GM15510 (cell line): ENCODE data around the gene KDM4B.

Source experiments
- POLR2A ChIP-seq: IDR thresholded peaks from 3 replicates; pipeline ENCODE4 v1.6.1; 2011; ENCODE audit warnings: borderline replicate concordance; ENCODE audit not compliant: insufficient read length; ENCODE audit errors: extremely low read depth

KDM4B gene

DNA sequence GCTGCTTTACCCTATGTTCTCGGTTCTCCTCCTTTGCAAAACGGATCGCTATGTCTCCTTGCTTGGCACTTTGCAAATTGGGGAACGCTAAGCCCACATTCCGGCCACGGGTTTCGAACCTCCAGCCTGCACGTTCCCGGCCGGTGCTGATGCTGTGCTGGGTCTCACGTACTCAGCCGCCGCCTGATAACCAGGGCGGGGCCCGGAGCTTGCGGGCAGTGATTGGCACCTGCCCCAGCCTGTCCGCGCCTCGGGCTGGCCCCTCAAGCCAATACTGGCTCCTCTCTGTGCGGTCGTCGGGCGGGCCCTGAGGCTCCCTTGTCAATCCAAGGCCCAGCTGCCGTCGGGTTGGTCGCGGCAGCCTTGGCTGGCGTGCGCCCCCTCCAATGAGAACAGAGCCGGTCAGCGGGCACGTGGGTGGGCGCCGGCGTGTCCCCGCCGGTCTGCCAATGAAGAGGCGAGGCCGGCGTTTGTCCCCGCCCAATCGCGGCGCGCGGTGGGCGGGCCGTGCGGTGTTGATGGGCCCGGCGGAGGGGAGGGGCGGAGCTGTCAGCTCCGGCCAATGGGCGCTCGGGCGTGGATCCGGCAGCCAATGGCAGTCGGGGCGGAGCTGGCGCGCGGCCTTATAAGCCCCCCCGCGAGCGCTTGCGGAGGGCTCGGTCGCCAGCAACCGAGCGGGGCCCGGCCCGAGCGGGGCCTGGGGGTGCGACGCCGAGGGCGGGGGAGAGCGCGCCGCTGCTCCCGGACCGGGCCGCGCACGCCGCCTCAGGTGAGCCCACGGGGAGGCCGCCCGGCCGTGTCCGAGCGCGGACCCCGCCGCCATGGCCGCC, at the start of gene KDM4B:
KDM4B (plus strand) TSS at position 652 of the 830 bp plus-strand sequence. CDS start 63,778 bp downstream, outside the sequence.
- peak; percentile 98 for TF ChIP-seq POLR2A

DNA sequence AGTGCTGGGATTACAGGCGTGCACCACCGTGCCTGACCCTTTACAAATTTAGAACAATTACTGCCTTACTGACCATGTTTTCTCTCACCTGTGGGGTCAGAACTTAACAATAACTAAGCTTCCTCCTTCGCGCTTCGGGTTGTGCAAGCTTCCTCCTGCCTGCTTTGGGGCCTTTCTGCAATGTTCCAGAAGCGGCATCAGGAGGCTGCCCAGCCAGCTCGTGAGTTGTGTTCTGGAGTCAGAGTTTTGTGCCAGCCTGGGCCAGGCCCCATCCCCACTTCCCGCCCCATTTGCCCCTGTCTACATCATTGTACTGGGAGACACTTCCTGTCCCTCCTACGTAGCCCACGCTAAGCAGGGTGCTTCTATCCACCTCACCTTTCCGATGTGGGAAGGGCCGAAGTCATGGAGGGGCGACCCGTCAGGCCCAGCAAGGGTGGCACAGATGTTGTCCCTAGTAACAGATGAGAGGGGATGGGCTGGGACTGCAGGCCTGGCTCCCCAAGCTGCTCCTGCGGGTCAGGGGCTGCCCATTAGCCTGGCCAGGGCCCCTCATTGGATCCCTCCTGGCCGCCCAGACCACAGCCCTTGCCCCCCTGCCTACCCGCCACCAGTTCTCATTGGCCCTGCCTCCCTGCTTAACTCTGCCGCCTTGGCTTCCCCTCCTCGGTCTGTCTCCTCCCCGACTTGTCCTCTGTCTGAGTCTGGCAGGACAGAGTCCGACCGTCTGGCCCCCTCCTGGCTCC, 46.2 kb upstream of the KDM4B start:
- no peak for TF ChIP-seq POLR2A

DNA sequence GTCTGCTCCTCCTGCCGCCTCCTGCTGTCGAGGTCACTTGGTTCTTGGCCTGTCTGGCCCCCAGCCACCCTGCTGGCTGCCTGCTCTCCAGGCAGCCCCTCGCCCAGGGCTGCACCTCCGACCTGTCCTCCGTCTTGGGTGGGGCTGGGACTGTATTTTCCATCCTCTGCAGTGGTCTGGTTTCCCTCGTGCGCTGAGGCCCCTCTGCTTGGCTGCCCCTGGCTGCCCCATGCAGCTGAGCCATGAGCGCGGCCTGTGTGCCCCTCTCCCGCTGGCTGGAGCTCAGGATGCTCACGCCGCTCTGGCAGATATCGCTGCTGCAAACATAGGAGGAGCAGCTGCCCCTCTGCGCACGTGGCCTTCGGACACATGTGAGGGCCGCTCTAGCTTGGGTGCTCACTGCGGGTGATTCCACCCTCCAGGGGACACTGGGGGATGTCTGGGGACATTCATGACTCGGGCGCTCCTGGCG, 45.6 kb upstream of the KDM4B start:
- no peak for TF ChIP-seq POLR2A

DNA sequence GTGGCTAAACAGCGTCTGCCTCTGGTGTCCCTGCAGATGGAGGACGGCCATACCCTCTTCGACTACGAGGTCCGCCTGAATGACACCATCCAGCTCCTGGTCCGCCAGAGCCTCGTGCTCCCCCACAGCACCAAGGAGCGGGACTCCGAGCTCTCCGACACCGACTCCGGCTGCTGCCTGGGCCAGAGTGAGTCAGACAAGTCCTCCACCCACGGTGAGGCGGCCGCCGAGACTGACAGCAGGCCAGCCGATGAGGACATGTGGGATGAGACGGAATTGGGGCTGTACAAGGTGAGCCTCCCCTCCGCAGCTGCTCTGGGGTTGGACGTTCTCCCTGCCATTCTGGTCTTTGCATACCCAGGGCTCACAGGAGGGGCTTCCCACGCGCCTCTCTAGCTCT, 39.7 kb upstream of the KDM4B start:
- TF ChIP-seq POLR2A, result no peak

DNA sequence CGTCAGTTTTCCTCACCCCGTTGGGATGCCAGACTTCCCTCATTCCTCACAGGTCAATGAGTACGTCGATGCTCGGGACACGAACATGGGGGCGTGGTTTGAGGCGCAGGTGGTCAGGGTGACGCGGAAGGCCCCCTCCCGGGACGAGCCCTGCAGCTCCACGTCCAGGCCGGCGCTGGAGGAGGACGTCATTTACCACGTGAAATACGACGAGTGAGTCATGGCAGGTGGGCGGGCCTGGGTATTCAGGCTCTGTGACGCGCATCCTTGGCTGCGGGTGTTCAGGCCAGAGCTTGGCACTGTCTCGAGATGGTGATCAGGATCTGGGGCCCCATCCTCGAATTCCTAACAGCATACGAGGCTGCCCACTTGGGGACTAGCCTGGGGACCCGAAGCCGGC, 38.2 kb upstream of the KDM4B start:
- no peak for TF ChIP-seq POLR2A

DNA sequence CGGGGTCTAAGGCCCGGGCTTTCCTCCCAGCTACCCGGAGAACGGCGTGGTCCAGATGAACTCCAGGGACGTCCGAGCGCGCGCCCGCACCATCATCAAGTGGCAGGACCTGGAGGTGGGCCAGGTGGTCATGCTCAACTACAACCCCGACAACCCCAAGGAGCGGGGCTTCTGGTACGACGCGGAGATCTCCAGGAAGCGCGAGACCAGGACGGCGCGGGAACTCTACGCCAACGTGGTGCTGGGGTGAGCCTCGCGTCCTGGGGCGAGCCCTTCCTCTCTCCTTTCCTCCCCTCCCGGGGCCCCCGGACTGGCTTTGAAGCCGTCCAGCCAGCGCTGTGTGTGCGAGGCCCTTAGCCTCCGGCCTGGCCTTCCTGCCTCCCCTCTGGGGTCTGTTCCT, 36.2 kb upstream of the KDM4B start:
- TF ChIP-seq POLR2A, result no peak

DNA sequence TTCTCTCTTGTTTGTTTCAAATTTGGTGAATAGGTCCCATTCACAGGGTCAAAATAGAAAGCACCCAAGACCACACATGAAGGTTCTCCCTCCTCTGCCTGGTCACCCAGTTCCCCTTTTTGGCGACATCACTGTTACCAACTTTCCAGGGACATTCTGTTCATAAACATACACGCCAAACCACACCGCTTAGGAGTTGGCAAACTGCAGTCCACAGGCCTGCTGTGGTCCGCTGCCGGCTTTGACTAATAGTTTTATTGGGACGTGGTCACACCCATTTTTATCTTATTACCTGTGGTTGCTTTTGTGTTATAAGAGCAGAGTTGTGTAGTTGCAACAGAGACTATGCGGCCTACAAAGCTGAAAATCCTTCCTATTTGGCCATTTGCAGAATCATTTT, 35.4 kb upstream of the KDM4B start:
- TF ChIP-seq POLR2A, result no peak

DNA sequence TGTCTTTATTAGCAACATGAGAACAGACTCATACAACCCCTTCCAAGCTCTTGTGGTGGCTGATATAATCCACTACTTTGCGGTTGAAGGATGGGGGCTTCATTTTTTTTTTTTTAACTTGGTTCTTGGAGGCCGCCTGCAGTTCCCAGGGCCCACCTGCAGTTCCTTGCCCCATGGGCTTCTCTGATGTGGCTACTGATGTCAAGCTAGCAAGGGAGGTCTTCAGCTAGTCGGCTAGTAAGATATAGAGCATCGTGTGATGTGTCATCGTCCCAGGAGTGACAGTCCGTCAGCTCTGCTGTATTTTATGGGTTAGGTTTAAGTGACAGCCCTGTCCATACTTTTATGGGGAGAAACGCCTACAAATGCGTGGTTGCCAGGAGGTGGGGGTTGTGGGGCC, 33.5 kb upstream of the KDM4B start:
- TF ChIP-seq POLR2A, result no peak

DNA sequence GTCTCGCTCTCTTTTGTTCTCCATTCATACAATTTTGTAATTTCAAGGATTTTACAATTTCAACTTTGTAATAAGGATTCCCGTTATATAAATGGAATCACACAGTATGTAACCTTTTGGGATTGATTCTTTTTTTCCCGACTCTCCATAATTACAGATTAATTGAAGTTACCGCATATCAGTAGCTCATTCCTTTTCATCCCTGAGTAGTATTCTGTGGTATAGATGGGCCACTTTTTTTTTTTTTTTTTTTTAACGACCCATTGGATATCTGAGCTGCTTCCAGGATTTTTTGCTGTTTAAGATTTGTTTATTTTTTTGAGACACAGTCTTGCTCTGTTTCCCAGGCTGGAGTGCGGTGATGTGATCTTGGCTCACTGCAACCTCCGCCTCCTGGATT, 31.9 kb upstream of the KDM4B start:
- no peak for TF ChIP-seq POLR2A

DNA sequence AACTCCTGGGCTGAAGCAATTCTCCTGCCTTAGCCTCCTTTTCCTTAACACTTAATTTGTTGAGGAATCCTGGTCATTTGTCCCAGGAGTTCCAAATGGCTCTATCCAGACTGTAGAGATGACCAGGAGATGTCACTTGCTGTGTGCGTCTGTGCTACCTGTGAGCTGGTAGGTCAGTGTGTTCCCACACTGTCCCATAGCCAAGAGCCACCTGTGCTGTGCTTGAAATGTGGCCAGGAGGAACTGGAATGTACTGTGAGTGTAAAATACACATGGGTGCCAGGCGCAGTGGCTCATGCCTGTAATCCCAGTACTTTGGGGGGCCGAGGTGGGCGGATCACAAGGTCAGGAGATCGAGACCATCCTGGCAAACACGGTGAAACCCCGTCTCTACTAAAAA, 29.4 kb upstream of the KDM4B start:
- no peak for TF ChIP-seq POLR2A

DNA sequence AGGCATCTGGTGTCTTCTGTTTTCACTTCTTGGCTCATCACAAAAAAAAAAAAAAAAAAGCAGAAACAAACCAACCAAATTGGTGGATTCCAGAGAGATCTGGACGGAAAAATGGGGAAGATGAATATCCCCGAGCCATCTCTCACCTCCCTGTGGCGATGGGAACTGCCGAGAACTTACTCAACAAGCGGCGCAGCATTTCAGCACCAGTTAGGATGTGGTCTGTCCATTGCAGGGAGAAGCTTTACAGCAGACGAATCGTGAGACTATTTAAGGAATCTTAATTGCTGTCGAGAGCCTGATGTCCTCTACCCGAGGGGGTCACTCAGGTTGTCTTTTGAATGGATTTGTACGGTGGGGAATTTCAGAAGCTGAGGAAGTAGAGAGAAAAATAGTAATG, 17.3 kb upstream of the KDM4B start:
- no peak for TF ChIP-seq POLR2A

DNA sequence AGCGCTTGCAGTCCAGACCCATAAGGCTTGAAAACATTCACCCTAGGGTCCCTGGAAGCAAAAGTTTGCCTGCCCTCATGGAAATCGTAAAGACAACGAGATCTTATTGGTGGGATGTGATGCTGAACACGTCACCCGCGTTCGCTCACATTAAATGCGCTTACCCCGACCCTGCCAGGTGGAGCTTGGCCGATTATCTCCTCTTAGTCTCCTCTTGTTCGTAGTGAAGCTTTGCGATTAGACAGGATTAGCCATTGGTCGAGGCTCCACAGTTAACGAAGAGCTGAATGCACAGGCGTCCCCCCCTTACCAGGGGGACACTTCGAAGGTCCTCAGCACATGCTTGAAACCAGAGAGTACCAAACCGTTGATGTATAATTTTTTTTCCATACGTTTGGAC, 16.0 kb upstream of the KDM4B start:
- no peak for TF ChIP-seq POLR2A

DNA sequence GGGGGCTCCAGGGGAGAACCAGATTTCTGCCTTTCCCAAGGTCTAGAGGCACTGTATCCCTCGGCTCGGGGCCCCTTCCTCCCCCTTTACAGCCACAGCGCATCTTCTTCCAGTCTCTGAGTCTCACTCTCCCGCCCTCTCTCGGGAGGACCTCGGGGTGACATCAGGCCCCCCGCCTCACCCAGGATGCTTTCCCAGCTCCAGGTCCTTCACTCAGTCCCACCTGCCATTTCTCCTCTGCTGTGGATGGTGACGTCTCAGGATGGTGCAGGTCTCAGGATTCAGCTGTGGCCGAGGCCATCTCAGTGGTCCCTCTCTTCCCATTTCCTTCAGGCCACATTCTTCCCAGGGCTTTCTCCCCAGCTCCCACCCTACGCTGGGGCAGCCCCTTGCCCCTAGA, 13.6 kb upstream of the KDM4B start:
- no peak for TF ChIP-seq POLR2A

DNA sequence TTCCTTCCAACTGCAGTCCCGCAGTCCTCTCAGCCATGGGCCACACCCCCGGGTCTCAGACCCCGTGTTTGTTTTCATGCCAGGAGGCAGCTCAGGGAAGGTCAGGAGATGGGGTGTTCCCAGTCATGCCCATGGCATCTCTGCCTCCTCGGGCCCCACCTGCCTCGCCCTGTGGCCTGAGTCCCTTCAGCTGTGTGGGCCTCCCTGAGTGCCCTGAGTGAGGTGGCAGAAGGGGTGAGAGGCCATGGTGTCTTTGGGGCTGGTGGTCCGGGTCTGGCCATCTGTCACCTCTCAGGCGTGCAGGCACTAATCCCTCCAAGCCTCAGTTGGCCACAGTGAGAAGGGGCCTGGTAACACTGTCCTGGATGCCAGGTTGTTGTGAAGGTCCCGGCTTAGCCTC, 10.9 kb upstream of the KDM4B start:
- no peak for TF ChIP-seq POLR2A

DNA sequence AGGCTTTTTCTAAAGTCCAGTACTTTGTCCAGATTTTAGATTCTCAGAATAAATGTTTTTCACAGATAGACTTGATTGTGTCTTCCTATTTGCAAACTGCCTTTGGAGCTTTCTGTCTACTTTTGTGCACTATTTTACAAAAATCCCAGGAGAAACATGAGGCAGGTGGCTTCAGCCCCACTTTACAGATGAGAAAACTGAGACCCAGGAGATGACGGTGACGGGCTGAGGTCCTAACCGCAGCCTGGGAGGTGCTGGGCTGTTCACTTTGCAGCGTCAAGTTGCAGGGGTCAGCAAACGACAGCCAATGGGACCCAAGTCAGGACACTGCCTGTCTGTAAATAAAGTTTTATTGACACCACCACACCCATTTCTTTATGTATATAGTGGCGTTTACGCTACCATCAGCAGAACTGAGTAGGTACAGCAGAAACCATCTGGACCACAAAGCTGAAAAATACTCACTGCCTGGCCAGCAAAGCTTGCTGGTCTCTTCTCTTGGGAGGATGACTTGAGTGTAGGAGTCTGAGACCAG, 6.8 kb upstream of the KDM4B start:
- no peak for TF ChIP-seq POLR2A
